K562 (cell line): ENCODE data around the gene SSH3. TPM values are rescaled to one million over a fixed set of nuclear protein-coding genes. Genes with fewer than 3 reads are reported as not detected.

ENCODE experiments used
- ARID4B ChIP-seq: sonication (generic); formaldehyde crosslinking; IDR thresholded peaks from 2 replicates; pipeline ENCODE4 v1.8.0; 2022; ENCODE audit warnings: mild to moderate bottlenecking, missing genetic modification reagents
- HNRNPH1 ChIP-seq: fragments of 200-400 bp; formaldehyde crosslinking; optimal IDR thresholded peaks from 2 replicates; pipeline ENCODE3; 2017; ENCODE audit warnings: low read depth, mild to moderate bottlenecking, low read length, moderate library complexity
- LEF1 ChIP-seq: fragments of 450-650 bp; IDR thresholded peaks from 2 replicates; pipeline ENCODE4 v1.6.1; 2016; ENCODE audit warnings: mild to moderate bottlenecking
- MEIS2 ChIP-seq: fragments of 450-650 bp; IDR thresholded peaks from 2 replicates; pipeline ENCODE4 v1.6.1; 2014; ENCODE audit warnings: mild to moderate bottlenecking; ENCODE audit not compliant: partially characterized antibody
- PML ChIP-seq: IDR thresholded peaks from 2 replicates; pipeline ENCODE4 v1.6.1; 2012; ENCODE audit warnings: low read length, inconsistent platforms
- RBM22 ChIP-seq: fragments of 200-400 bp; formaldehyde crosslinking; IDR thresholded peaks from 2 replicates; pipeline ENCODE4 v1.6.1; 2018; ENCODE audit warnings: low read length, low read depth; ENCODE audit not compliant: poor library complexity, severe bottlenecking
- XRCC5 ChIP-seq: fragments of 200-400 bp; formaldehyde crosslinking; IDR thresholded peaks from 2 replicates; pipeline ENCODE4 v1.6.1; 2017; ENCODE audit warnings: low read depth, mild to moderate bottlenecking, low read length
- ZBTB11 ChIP-seq, 3 experiments: fragments of 200-800 bp in 1 of 3; fragments of 250-450 bp in 1 of 3; fragments of 450-650 bp in 1 of 3; sonication (Bioruptor Pico) in 1 of 3; sonication (Bioruptor generic) in 1 of 3; formaldehyde crosslinking in 1 of 3; IDR thresholded peaks; 2 replicates each; pipeline versions ENCODE4 v1.6.1 to v1.8.0; 2016 to 2022; ENCODE audit warnings: mild to moderate bottlenecking in 2 of 3, missing genetic modification characterization in 2 of 3, missing compliant biosample characterization in 1 of 3, moderate library complexity in 1 of 3
- ZFPM2 ChIP-seq: fragments of 250-450 bp; sonication (Bioruptor Pico); IDR thresholded peaks from 2 replicates; pipeline ENCODE4 v1.5.1; 2022; ENCODE audit warnings: mild to moderate bottlenecking
- ZNF3 ChIP-seq: fragments of 250-450 bp; sonication (Bioruptor Pico); IDR thresholded peaks from 2 replicates; pipeline ENCODE4 v1.5.0; 2021; ENCODE audit warnings: mild to moderate bottlenecking, moderate library complexity
- polyA plus RNA-seq, 8 experiments: library from polyadenylated mRNA; depleted of rRNA in 4 of 8; stranded (reverse) in 5 of 8; unstranded in 3 of 8; fragments of >200 nt; fragmentation: Nextera tagmentation in 2 of 8; fragmentation: Illumina TruSeq in 1 of 8; extraction: Ambion mirVana in 2 of 8; extraction: Trizol in 1 of 8; gene quantifications; 2 replicates each; pipeline versions ENCODE4 v1.2.1 to v1.2.3, GENCODE V29; 2011 to 2014; ENCODE audit warnings: inconsistent platforms in 1 of 8, missing spikeins in 1 of 8
- total RNA-seq, 7 experiments: library from RNA; depleted of rRNA in 6 of 7; stranded (reverse); fragments of >200 nt in 6 of 7; fragmentation: Illumina TruSeq in 2 of 7; extraction: Trizol in 2 of 7; gene quantifications; 2 replicates each; pipeline versions ENCODE4 v1.2.1 to v1.2.3, GENCODE V29; 2011 to 2021; ENCODE audit warnings: low replicate concordance in 1 of 7

The SSH3 gene
- total and polyA plus RNA-seq, 9 of the 15 experiments (the other 6 are each of a cell fraction or from before 2014, with no cell fraction given), result 0.07 to 1.0 (median 0.24) TPM; not detected in 3

GRCh38 chr11:67288452-67289225 lies 14.7 kb upstream of the SSH3 start (continued):
- TF ChIP-seq ARID4B (CRISPR knock-in tag), result peak; percentile 64; the same call in 1 of the 2 replicates
- no peak for TF ChIP-seq HNRNPH1
- TF ChIP-seq ZNF3, result no peak
- TF ChIP-seq ZBTB11 (CRISPR knock-in tag; IDR thresholded peaks at IDR 0.05), result peak in 2 of 3 experiments; percentile 12 to 81; a peak in 3 of 6 replicates
- peak; percentile 75 for TF ChIP-seq LEF1
- TF ChIP-seq ZFPM2 (CRISPR knock-in tag), result no peak
- TF ChIP-seq MEIS2, result peak; percentile 49
- TF ChIP-seq RBM22, result peak; percentile 94
- peak; percentile 76; the same call in 1 of the 2 replicates for TF ChIP-seq PML
- 0 out of 2 replicates have a peak, but pooled peaks have one; percentile 24 for TF ChIP-seq XRCC5
